H1 (cell line): ENCODE data around the gene DUSP21. TPM values are rescaled to one million over a fixed set of nuclear protein-coding genes. Genes with fewer than 3 reads are reported as not detected.

Experiments
- CTCF ChIA-PET: fragments of 300-600 bp; sonication (Branson Sonifier 250); formaldehyde crosslinking; loops from one replicate; lab custom pipeline; 2021; ENCODE audit not compliant: partially characterized antibody; lab: Charles Lee
- POLR2A ChIA-PET: fragments of 300-600 bp; sonication (Branson Sonifier 250); formaldehyde crosslinking; loops from one replicate; lab custom pipeline; 2021; ENCODE audit warnings: inconsistent platforms; ENCODE audit not compliant: partially characterized antibody; lab: Charles Lee
- DNase-seq, 2 experiments: peaks; one replicate each; pipeline versions ENCODE4 v3.0.0 to v3.0.0-alpha.2; 2010 to 2022; ENCODE audit warnings: low spot score in 2 of 2, low read depth in 1 of 2, mixed read lengths in 1 of 2
- FAIRE-seq: peaks from 2 replicates; lab custom pipeline; 2011; peaks lifted over from hg19 to GRCh38; lab: Jason Lieb, UNC
- H2AFZ ChIP-seq: 2 replicates; pipeline ENCODE4 v1.8.1; 2012; ENCODE audit warnings: low read length, inconsistent platforms
- H2AK5ac ChIP-seq: 2 replicates; pipeline ENCODE4 v1.6.1; 2013; ENCODE audit warnings: low read depth, low read length
- H2BK120ac ChIP-seq: replicated peaks from 2 replicates; pipeline ENCODE3; 2013; ENCODE audit warnings: low read depth, low read length, inconsistent platforms
- H2BK12ac ChIP-seq: 2 replicates; pipeline ENCODE4 v1.6.1; 2013; ENCODE audit warnings: low read depth, low read length
- H2BK15ac ChIP-seq: 2 replicates; pipeline ENCODE4 v1.6.1; 2013; ENCODE audit warnings: low read length
- H2BK20ac ChIP-seq: 2 replicates; pipeline ENCODE4 v1.6.1; 2013; ENCODE audit warnings: low read length
- H2BK5ac ChIP-seq: 2 replicates; pipeline ENCODE4 v1.6.1; 2013; ENCODE audit warnings: low read depth, low read length
- H3K14ac ChIP-seq: 2 replicates; pipeline ENCODE4 v1.6.1; 2013; ENCODE audit warnings: inconsistent platforms; ENCODE audit not compliant: insufficient read length
- H3K18ac ChIP-seq: 2 replicates; pipeline ENCODE4 v1.6.1; 2013; ENCODE audit warnings: low read length; ENCODE audit errors: extremely low read depth
- H3K23ac ChIP-seq: 2 replicates; pipeline ENCODE4 v1.6.1; 2013; ENCODE audit warnings: inconsistent platforms; ENCODE audit not compliant: insufficient read length
- H3K23me2 ChIP-seq: 2 replicates; pipeline ENCODE4 v1.6.1; 2013; ENCODE audit warnings: low read depth, low read length
- H3K27ac ChIP-seq: 2 replicates; pipeline ENCODE4 v1.6.1; 2011; ENCODE audit warnings: low read depth, low read length, inconsistent platforms
- H3K27me3 ChIP-seq, 4 experiments: replicated peaks in 1 of 4; 1 replicate in 1 of 4; 2 replicates in 3 of 4; pipeline versions ENCODE4 v1.6.1 to v1.8.1; 2011 to 2013; ENCODE audit warnings: low read length in 3 of 4, mild to moderate bottlenecking in 3 of 4, inconsistent platforms in 2 of 4, mixed read lengths in 2 of 4, moderate library complexity in 1 of 4; ENCODE audit not compliant: control insufficient read depth in 3 of 4, insufficient read depth in 3 of 4; ENCODE audit errors: extremely low read depth in 1 of 4
- H3K36me3 ChIP-seq, 4 experiments: 2 replicates each; pipeline versions ENCODE4 v1.6.1 to v1.8.1; 2011 to 2013; ENCODE audit warnings: mild to moderate bottlenecking in 4 of 4, low read length in 3 of 4, moderate library complexity in 2 of 4, control low read depth in 1 of 4, inconsistent platforms in 1 of 4; ENCODE audit not compliant: insufficient read depth in 4 of 4, control insufficient read depth in 2 of 4
- H3K4ac ChIP-seq: replicated peaks from 2 replicates; pipeline ENCODE3; 2013; ENCODE audit warnings: low read length, low read depth, mixed read lengths, inconsistent platforms; ENCODE audit not compliant: insufficient read length
- H3K4me1 ChIP-seq, 4 experiments: replicated peaks in 1 of 4; 1 replicate in 1 of 4; 2 replicates in 3 of 4; pipeline versions ENCODE4 v1.6.1 to v1.8.1; 2011 to 2013; ENCODE audit warnings: low read length in 3 of 4, inconsistent platforms in 2 of 4, mixed read lengths in 1 of 4; ENCODE audit not compliant: insufficient read depth in 4 of 4, control insufficient read depth in 3 of 4
- H3K4me2 ChIP-seq, 2 experiments: 2 replicates each; pipeline versions ENCODE4 v1.6.1 to v1.8.1; 2011 to 2013; ENCODE audit warnings: low read depth in 2 of 2, low read length in 2 of 2, control low read depth in 1 of 2, inconsistent platforms in 1 of 2, mild to moderate bottlenecking in 1 of 2; ENCODE audit not compliant: insufficient read depth in 1 of 2
- H3K4me3 ChIP-seq, 4 experiments: fragments of 200-600, 300-600 bp in 1 of 4; sonication (generic), shearing (Covaris generic), sonication (Bioruptor Twin) in 1 of 4; 2 replicates each; pipeline versions ENCODE4 v1.5.1 to v1.8.1; 2011 to 2016; ENCODE audit warnings: low read length in 4 of 4, low read depth in 3 of 4, control low read depth in 2 of 4, inconsistent platforms in 2 of 4, mild to moderate bottlenecking in 2 of 4, mixed read lengths in 1 of 4, moderate library complexity in 1 of 4; ENCODE audit not compliant: insufficient read depth in 2 of 4; ENCODE audit errors: extremely low read depth in 1 of 4
- H3K56ac ChIP-seq: replicated peaks from 2 replicates; pipeline ENCODE3; 2013; ENCODE audit warnings: low read depth, mild to moderate bottlenecking, mixed read lengths, low read length, inconsistent platforms; ENCODE audit not compliant: insufficient read length
- H3K79me1 ChIP-seq: 2 replicates; pipeline ENCODE4 v1.6.1; 2013; ENCODE audit warnings: low read depth, low read length, control low read depth
- H3K79me2 ChIP-seq, 2 experiments: 2 replicates each; pipeline versions ENCODE4 v1.6.1 to v1.8.1; 2012 to 2013; ENCODE audit warnings: low read length in 2 of 2, mild to moderate bottlenecking in 2 of 2, inconsistent platforms in 1 of 2; ENCODE audit not compliant: insufficient read depth in 2 of 2, control insufficient read depth in 1 of 2
- H3K9ac ChIP-seq, 4 experiments: replicated peaks in 1 of 4; 1 replicate in 1 of 4; 2 replicates in 3 of 4; pipeline versions ENCODE4 v1.6.1 to v1.8.1; 2011 to 2013; ENCODE audit warnings: low read depth in 3 of 4, low read length in 3 of 4, control low read depth in 2 of 4, mild to moderate bottlenecking in 2 of 4, moderate library complexity in 2 of 4, inconsistent platforms in 1 of 4; ENCODE audit errors: extremely low read depth in 1 of 4
- H3K9me3 ChIP-seq, 2 experiments: 2 replicates each; pipeline versions ENCODE4 v1.6.1 to v1.8.1; 2012 to 2013; ENCODE audit warnings: mild to moderate bottlenecking in 2 of 2, moderate library complexity in 2 of 2, control low read depth in 1 of 2, inconsistent platforms in 1 of 2, low read depth in 1 of 2, low read length in 1 of 2, mixed read lengths in 1 of 2; ENCODE audit not compliant: insufficient read depth in 2 of 2
- H4K20me1 ChIP-seq, 2 experiments: replicated peaks in 1 of 2; 2 replicates each; pipeline versions ENCODE3 to v1.8.1; 2011 to 2013; ENCODE audit warnings: inconsistent platforms in 2 of 2, low read length in 2 of 2, mild to moderate bottlenecking in 1 of 2; ENCODE audit not compliant: insufficient read depth in 2 of 2, control insufficient read depth in 1 of 2
- H4K5ac ChIP-seq: 2 replicates; pipeline ENCODE4 v1.6.1; 2013; ENCODE audit warnings: low read length, low read depth, mixed read lengths, inconsistent platforms; ENCODE audit not compliant: insufficient read length
- H4K8ac ChIP-seq: 2 replicates; pipeline ENCODE4 v1.8.0; 2013; ENCODE audit warnings: mild to moderate bottlenecking, moderate library complexity, low read length, inconsistent platforms; ENCODE audit not compliant: insufficient read depth; ENCODE audit errors: extremely low read depth
- H4K91ac ChIP-seq: replicated peaks from 2 replicates; pipeline ENCODE3; 2013; ENCODE audit warnings: low read length, mixed read lengths, inconsistent platforms; ENCODE audit not compliant: insufficient read length
- CHD1 ChIP-seq: IDR thresholded peaks from 2 replicates; pipeline ENCODE4 v1.6.1; 2012; ENCODE audit warnings: low read depth, low read length, improper control_type of control experiment
- E2F6 ChIP-seq: IDR thresholded peaks from 2 replicates; pipeline ENCODE4 v1.6.1; 2012; ENCODE audit warnings: inconsistent platforms
- HDAC2 ChIP-seq, 2 experiments: fragments of 300-600 bp in 1 of 2; sonication (generic) in 1 of 2; IDR thresholded peaks; 2 replicates each; pipeline ENCODE4 v1.6.1; 2011 to 2012; ENCODE audit warnings: low read depth in 2 of 2, low read length in 2 of 2, mild to moderate bottlenecking in 2 of 2, moderate library complexity in 2 of 2, borderline replicate concordance in 1 of 2, inconsistent platforms in 1 of 2
- HDAC6 ChIP-seq: IDR thresholded peaks from one replicate; pipeline ENCODE4 v1.7.1; 2012; ENCODE audit warnings: low read depth, mild to moderate bottlenecking, inconsistent platforms, low read length, moderate library complexity
- SP1 ChIP-seq: IDR thresholded peaks from 2 replicates; pipeline ENCODE4 v1.6.1; 2011; ENCODE audit warnings: low read depth, low read length
- TAF7 ChIP-seq: optimal IDR thresholded peaks from 2 replicates; pipeline ENCODE3; 2011; ENCODE audit warnings: low read depth, mild to moderate bottlenecking, inconsistent platforms, low read length, moderate library complexity, borderline replicate concordance
- TEAD4 ChIP-seq: IDR thresholded peaks from 2 replicates; pipeline ENCODE4 v1.6.1; 2012; ENCODE audit warnings: low read depth, low read length, inconsistent platforms, mixed read lengths
- ZNF274 ChIP-seq: IDR thresholded peaks from 2 replicates; pipeline ENCODE4 v1.7.0; 2012; ENCODE audit warnings: low read length, borderline replicate concordance; ENCODE audit errors: extremely low read depth
- WGBS, 2 experiments: shearing (Covaris generic) in 1 of 2; methylation state at CpG; one replicate each; pipeline versions ENCODE4 v1.1.6 to v1.1.7; 2013 to 2015; ENCODE audit warnings: low lambda C conversion rate in 2 of 2, mixed read lengths in 2 of 2, inconsistent platforms in 1 of 2, low coverage in 1 of 2, missing lambda C conversion rate in 1 of 2; ENCODE audit not compliant: insufficient replicate concordance in 2 of 2, insufficient coverage in 1 of 2, insufficient read length in 1 of 2; ENCODE audit errors: extremely low coverage in 1 of 2, missing lambda C conversion rate in 1 of 2; 5-methylcytosine and 5-hydroxymethylcytosine counted together
- polyA plus RNA-seq, 7 experiments: library from polyadenylated mRNA; depleted of rRNA in 3 of 7; stranded (reverse) in 5 of 7; unstranded in 2 of 7; fragments of >200 nt in 5 of 7; fragments of 200-250 nt in 2 of 7; gene quantifications; 1 replicate in 5 of 7; 2 replicates in 1 of 7; 4 replicates in 1 of 7; pipeline versions ENCODE4 v1.2.1 to v1.2.3, GENCODE V29; 2011 to 2013; ENCODE audit warnings: missing spikeins in 2 of 7, mixed read lengths in 2 of 7
- total RNA-seq: library from RNA; stranded (reverse); fragmentation: NEBNext Ultra II Directional; extraction: Animal tissue kit (Norgen Biotek cat#: 25700); gene quantifications from 2 replicates; pipeline ENCODE4 v1.2.1, GENCODE V29; 2021

Gene DUSP21
- total and polyA plus RNA-seq, 2 of the 8 experiments (the other 6 are each of a cell fraction or from before 2014, with no cell fraction given) = not detected

GRCh38 chrX:44795945-44796450 lies 47.8 kb upstream of the DUSP21 start:
- H2BK5ac ChIP-seq = no peak overlapping the region
- 71% methylated on average over 1 of the region's 3 CpGs; no CpG with 5 or more reads in 1 of the 2 experiments for WGBS, 2 experiments
- no peaks in the 10 kb centered on the region for H3K27me3 ChIP-seq
- no peak overlapping the region for H2AFZ ChIP-seq
- no peak overlapping the region for H2AK5ac ChIP-seq
- H3K36me3 ChIP-seq = no peaks in the 10 kb centered on the region
- no peaks in the 10 kb centered on the region for H3K79me1 ChIP-seq
- no peaks in the 10 kb centered on the region for H4K20me1 ChIP-seq
- H2BK20ac ChIP-seq = no peak overlapping the region
- no peaks in the 10 kb centered on the region for H3K79me2 ChIP-seq
- no peaks in the 10 kb centered on the region for H3K4me1 ChIP-seq
- H4K5ac ChIP-seq = no peak overlapping the region
- H2BK15ac ChIP-seq = no peak overlapping the region
- TF ChIP-seq TEAD4 (no peak), ZNF274 (no peak), SP1 (no peak), TAF7 (no peak), HDAC6 (no peak), CHD1 (no peak), E2F6 (no peak), HDAC2 (IDR thresholded peaks at IDR 0.05; ENCODE audit: borderline replicate concordance in 1 of 2, low read depth in 2 of 2, low read length in 2 of 2) (no peak)
- TF ChIP-seq, all 59 proteins: peak for 0
- no peaks in the 10 kb centered on the region for H3K23me2 ChIP-seq
- no peak overlapping the region for H3K9ac ChIP-seq
- H2BK120ac ChIP-seq = no peak overlapping the region
- H3K56ac ChIP-seq = no peak overlapping the region
- no peak for DNase-seq
- ChIA-PET CTCF (no interaction called here), POLR2A (no interaction called here)
- no peak overlapping the region for H3K23ac ChIP-seq
- no peak overlapping the region for H4K8ac ChIP-seq
- H4K91ac ChIP-seq = no peak overlapping the region
- no peak overlapping the region for H3K18ac ChIP-seq
- no peak overlapping the region for H3K4me3 ChIP-seq
- FAIRE-seq = no peak
- H3K27ac ChIP-seq = no peak overlapping the region
- H3K4me2 ChIP-seq = no peak overlapping the region
- H3K9me3 ChIP-seq = no peaks in the 10 kb centered on the region
- no peak overlapping the region for H3K14ac ChIP-seq
- no peak overlapping the region for H3K4ac ChIP-seq
- no peak overlapping the region for H2BK12ac ChIP-seq
